Neural cell (in vitro differentiated cells): ENCODE measurements around the gene CTRL. TPM values are rescaled to one million over a fixed set of nuclear protein-coding genes. Genes with fewer than 3 reads are reported as not detected.

Source experiments
- H2AFZ ChIP-seq: fragments of 200-600, 300-800 bp; sonication (generic), shearing (Covaris generic); 2 replicates; pipeline ENCODE4 v1.6.0; 2014; ENCODE audit warnings: low read depth, mild to moderate bottlenecking, antibody characterized with exemption, low read length, moderate library complexity
- H3F3A ChIP-seq: fragments of 200-600 bp; shearing (Covaris generic); 2 replicates; pipeline ENCODE4 v1.6.1; 2016; ENCODE audit warnings: mild to moderate bottlenecking, moderate library complexity, mixed read lengths, antibody characterized with exemption, low read length; ENCODE audit not compliant: insufficient read depth, poor library complexity, severe bottlenecking
- H3K27ac ChIP-seq: fragments of 200-600, 300-800 bp; sonication (generic), shearing (Covaris generic); 2 replicates; pipeline ENCODE4 v1.5.1; 2014; ENCODE audit warnings: mild to moderate bottlenecking, low read length, moderate library complexity
- H3K27me3 ChIP-seq: fragments of 300-800, 200-600 bp; sonication (generic), shearing (Covaris generic); 2 replicates; pipeline ENCODE4 v1.6.0; 2014; ENCODE audit warnings: mild to moderate bottlenecking, low read depth, low read length, moderate library complexity; ENCODE audit not compliant: insufficient read depth
- H3K36me3 ChIP-seq: fragments of 300-800, 200-600 bp; sonication (generic), shearing (Covaris generic); 2 replicates; pipeline ENCODE4 v1.5.1; 2014; ENCODE audit warnings: mild to moderate bottlenecking, antibody characterized with exemption, low read length, moderate library complexity; ENCODE audit not compliant: insufficient read depth
- H3K4me2 ChIP-seq: fragments of 300-800, 200-600 bp; sonication (generic), shearing (Covaris generic); 2 replicates; pipeline ENCODE4 v1.6.0; 2014; ENCODE audit warnings: mild to moderate bottlenecking, low read length
- H3K4me3 ChIP-seq: fragments of 300-800, 200-600 bp; sonication (generic), shearing (Covaris generic); 2 replicates; pipeline ENCODE4 v1.5.1; 2014; ENCODE audit warnings: mild to moderate bottlenecking, low read length, moderate library complexity
- H3K79me2 ChIP-seq: fragments of 200-600 bp; shearing (Covaris generic); replicated peaks from 2 replicates; pipeline ENCODE4 v1.6.0; 2014; ENCODE audit warnings: mild to moderate bottlenecking, low read length, moderate library complexity; ENCODE audit not compliant: insufficient read depth
- H3K9ac ChIP-seq: fragments of 300-800, 200-600 bp; sonication (generic), shearing (Covaris generic); 2 replicates; pipeline ENCODE4 v1.6.1; 2016; ENCODE audit warnings: mild to moderate bottlenecking, low read length, mixed read lengths
- H3K9me2 ChIP-seq: fragments of 200-600 bp; shearing (Covaris generic); 2 replicates; pipeline ENCODE4 v1.6.1; 2016; ENCODE audit warnings: mild to moderate bottlenecking, low read length, mixed read lengths; ENCODE audit not compliant: insufficient read depth
- H3K9me3 ChIP-seq: fragments of 200-600, 300-800 bp; sonication (generic), shearing (Covaris generic); 2 replicates; pipeline ENCODE4 v1.6.1; 2016; ENCODE audit warnings: mild to moderate bottlenecking, mixed run types, low read length, moderate library complexity, mixed read lengths
- H4K20me1 ChIP-seq: fragments of 200-600 bp; shearing (Covaris generic); 2 replicates; pipeline ENCODE4 v1.6.1; 2016; ENCODE audit warnings: mild to moderate bottlenecking, mixed run types; ENCODE audit not compliant: insufficient read depth
- EP300 ChIP-seq: fragments of 450-650 bp; conservative IDR thresholded peaks from 2 replicates; pipeline ENCODE4 v1.6.1; 2014; ENCODE audit warnings: antibody characterized with exemption, mild to moderate bottlenecking, moderate library complexity; ENCODE audit not compliant: poor library complexity, severe bottlenecking
- EZH2 ChIP-seq: fragments of 200-600, 300-800 bp; shearing (Covaris generic), sonication (generic); IDR thresholded peaks from 2 replicates; pipeline ENCODE4 v1.6.1; 2014; ENCODE audit warnings: antibody characterized with exemption, low read length, borderline replicate concordance, mild to moderate bottlenecking; ENCODE audit not compliant: insufficient read depth, poor library complexity, severe bottlenecking
- MXI1 ChIP-seq: fragments of 450-650 bp; conservative IDR thresholded peaks from 2 replicates; pipeline ENCODE4 v1.6.1; 2014; ENCODE audit warnings: antibody characterized with exemption, mild to moderate bottlenecking; ENCODE audit not compliant: poor library complexity, severe bottlenecking
- POLR2AphosphoS5 ChIP-seq: IDR thresholded peaks from 2 replicates; pipeline ENCODE4 v1.6.1; 2012
- RAD21 ChIP-seq: fragments of 450-650 bp; conservative IDR thresholded peaks from 2 replicates; pipeline ENCODE4 v1.6.1; 2014; ENCODE audit warnings: antibody characterized with exemption, mild to moderate bottlenecking, moderate library complexity
- REST ChIP-seq: IDR thresholded peaks from 2 replicates; pipeline ENCODE4 v1.6.1; 2012; ENCODE audit warnings: borderline replicate concordance
- SMC3 ChIP-seq: fragments of 450-650 bp; conservative IDR thresholded peaks from 2 replicates; pipeline ENCODE4 v1.6.1; 2014; ENCODE audit warnings: antibody characterized with exemption, mild to moderate bottlenecking, moderate library complexity; ENCODE audit not compliant: poor library complexity
- TAF1 ChIP-seq: IDR thresholded peaks from 2 replicates; pipeline ENCODE4 v1.6.1; 2012; ENCODE audit warnings: low read depth
- polyA plus RNA-seq: library from polyadenylated mRNA; depleted of rRNA; stranded (reverse); fragments of >200 nt; gene quantifications from 2 replicates; pipeline ENCODE4 v1.2.3, GENCODE V29; 2014
- TF ChIP-seq, protein P1 (sequence below): fragments of 450-650 bp; IDR thresholded peaks from 2 replicates; pipeline ENCODE4 v1.5.1; 2014; ENCODE audit warnings: antibody characterized with exemption, mild to moderate bottlenecking, moderate library complexity; ENCODE audit not compliant: poor library complexity, severe bottlenecking

CTRL gene
- polyA plus RNA-seq, 1 donor from 2014 or later: 3.8 TPM

DNA sequence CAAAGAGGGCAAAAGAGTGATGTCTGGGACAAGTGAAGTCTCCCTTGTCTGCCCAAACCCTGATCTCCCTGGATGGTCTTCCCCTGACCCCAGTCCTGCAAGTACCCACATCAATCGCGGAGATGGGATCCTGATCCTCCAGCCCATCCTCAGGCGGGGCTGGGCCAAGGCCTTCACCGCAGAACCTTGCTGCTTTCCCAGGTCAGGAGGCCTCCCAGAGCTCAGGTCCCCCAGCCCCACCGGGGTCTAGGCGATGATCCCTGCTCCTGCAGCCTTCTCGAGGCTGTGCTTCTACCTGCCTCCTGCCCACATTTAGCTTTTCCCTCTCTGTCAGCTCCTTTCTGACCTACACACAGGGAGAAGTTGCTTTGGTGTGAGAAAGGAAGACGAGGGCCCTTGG is 30.5 kb upstream of the CTRL start:
- Histone ChIP-seq H3K9ac (no peak overlapping the region), H2AFZ (no peak overlapping the region), H3K36me3 (no peaks in the 10 kb centered on the region), H3F3A (no peaks in the 10 kb centered on the region), H3K79me2 (no peaks in the 10 kb centered on the region), H3K9me3 (no peaks in the 10 kb centered on the region), H3K27me3 (peaks cover 2% of the 10 kb centered on the region), H3K4me2 (no peak overlapping the region), H3K9me2 (no peaks in the 10 kb centered on the region), H3K4me3 (no peak overlapping the region), H4K20me1 (no peaks in the 10 kb centered on the region), H3K27ac (no peak overlapping the region)
- TF ChIP-seq EP300 (no peak), POLR2AphosphoS5 (no peak), EZH2 (no peak), SMC3 (no peak), MXI1 (no peak)

DNA sequence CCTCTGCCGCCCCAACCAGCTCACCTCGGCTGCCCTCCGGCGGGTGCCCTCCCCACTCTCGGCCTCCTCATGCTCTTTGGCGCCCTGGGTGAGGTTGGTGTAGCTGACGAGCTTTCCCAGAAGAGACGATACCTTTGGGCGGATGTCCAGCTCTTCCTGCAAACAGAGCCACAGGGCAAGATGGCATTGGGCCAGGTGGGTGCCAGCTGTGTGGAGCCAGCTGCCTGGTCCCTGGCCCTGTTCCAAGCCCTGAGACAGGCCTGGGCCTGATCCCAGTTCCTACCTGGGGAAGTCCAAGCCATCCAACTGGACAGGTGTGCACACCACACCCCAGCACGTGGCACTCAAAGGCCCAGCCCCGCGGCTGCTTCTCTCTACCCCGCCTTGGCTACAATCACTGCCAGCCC is 29.9 kb upstream of the CTRL start:
- Histone ChIP-seq H3K4me2 (no peak overlapping the region), H3K9me3 (no peaks in the 10 kb centered on the region), H3K36me3 (no peaks in the 10 kb centered on the region), H3K4me3 (no peak overlapping the region), H2AFZ (no peak overlapping the region), H3F3A (no peaks in the 10 kb centered on the region), H4K20me1 (no peaks in the 10 kb centered on the region), H3K79me2 (no peaks in the 10 kb centered on the region), H3K27me3 (no peaks in the 10 kb centered on the region), H3K27ac (no peak overlapping the region), H3K9me2 (no peaks in the 10 kb centered on the region), H3K9ac (no peak overlapping the region)
- TF ChIP-seq REST (no peak), SMC3 (no peak), TAF1 (no peak), EP300 (no peak), MXI1 (no peak), RAD21 (no peak), EZH2 (no peak), POLR2AphosphoS5 (no peak)
- TF ChIP-seq, protein P1, sequence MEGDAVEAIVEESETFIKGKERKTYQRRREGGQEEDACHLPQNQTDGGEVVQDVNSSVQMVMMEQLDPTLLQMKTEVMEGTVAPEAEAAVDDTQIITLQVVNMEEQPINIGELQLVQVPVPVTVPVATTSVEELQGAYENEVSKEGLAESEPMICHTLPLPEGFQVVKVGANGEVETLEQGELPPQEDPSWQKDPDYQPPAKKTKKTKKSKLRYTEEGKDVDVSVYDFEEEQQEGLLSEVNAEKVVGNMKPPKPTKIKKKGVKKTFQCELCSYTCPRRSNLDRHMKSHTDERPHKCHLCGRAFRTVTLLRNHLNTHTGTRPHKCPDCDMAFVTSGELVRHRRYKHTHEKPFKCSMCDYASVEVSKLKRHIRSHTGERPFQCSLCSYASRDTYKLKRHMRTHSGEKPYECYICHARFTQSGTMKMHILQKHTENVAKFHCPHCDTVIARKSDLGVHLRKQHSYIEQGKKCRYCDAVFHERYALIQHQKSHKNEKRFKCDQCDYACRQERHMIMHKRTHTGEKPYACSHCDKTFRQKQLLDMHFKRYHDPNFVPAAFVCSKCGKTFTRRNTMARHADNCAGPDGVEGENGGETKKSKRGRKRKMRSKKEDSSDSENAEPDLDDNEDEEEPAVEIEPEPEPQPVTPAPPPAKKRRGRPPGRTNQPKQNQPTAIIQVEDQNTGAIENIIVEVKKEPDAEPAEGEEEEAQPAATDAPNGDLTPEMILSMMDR: no peak
